ENCODE data around the gene MCTP1. TPM values are rescaled to one million over a fixed set of nuclear protein-coding genes. Genes with fewer than 3 reads are reported as not detected.
A peak's percentile ranks its signal among the peaks of the same experiment; 100 is the strongest.

The MCTP1 gene
- total RNA-seq, 1 donor from 2014 or later = 12.8 TPM

GRCh38 chr5:95084757-95085156 lies 200.1 kb downstream of the MCTP1 start:
- no peaks in the 10 kb centered on the region for H3K36me3 ChIP-seq
- intact Hi-C loops (cut with DNase I) = no loop called here

GRCh38 chr5:95083606-95084005 lies 201.3 kb downstream of the MCTP1 start:
- DNase-seq (ENCODE audit: extremely low spot score in 2 of 2) = no peak
- no peak overlapping the region for H3K27ac ChIP-seq
- no peaks in the 10 kb centered on the region for H3K36me3 ChIP-seq
- intact Hi-C loops (cut with DNase I) = no loop called here
- no peaks in the 10 kb centered on the region for H3K4me1 ChIP-seq
- no peaks in the 10 kb centered on the region for H3K27me3 ChIP-seq
- H3K4me3 ChIP-seq = no peak overlapping the region
- H3K9me3 ChIP-seq = no peaks in the 10 kb centered on the region
- no peak for TF ChIP-seq POLR2AphosphoS5 (IDR thresholded peaks at IDR 0.05; ENCODE audit: insufficient read depth in 1 of 2, low read depth in 1 of 2)
- TF ChIP-seq CTCF (IDR thresholded peaks at IDR 0.05) = no peak
- TF ChIP-seq POLR2A (IDR thresholded peaks at IDR 0.05) = no peak

More at GRCh38 chr5:95084757-95085156, 200.1 kb downstream of the MCTP1 start:
- Histone ChIP-seq H3K4me3 (no peak overlapping the region), H3K27me3 (no peaks in the 10 kb centered on the region), H3K4me1 (no peaks in the 10 kb centered on the region), H3K9me3 (no peaks in the 10 kb centered on the region), H3K27ac (no peak overlapping the region)
- DNase-seq (ENCODE audit: extremely low spot score in 2 of 2) = no peak
- TF ChIP-seq CTCF (IDR thresholded peaks at IDR 0.05) = no peak
- no peak for TF ChIP-seq POLR2AphosphoS5 (IDR thresholded peaks at IDR 0.05; ENCODE audit: insufficient read depth in 1 of 2, low read depth in 1 of 2)
- no peak for TF ChIP-seq POLR2A (IDR thresholded peaks at IDR 0.05)

- TF ChIP-seq POLR2A (IDR thresholded peaks at IDR 0.05) (no peak), CTCF (IDR thresholded peaks at IDR 0.05) (no peak)
- peak overlapping the region in 1 of 2 donors; percentile 24 for H3K4me3 ChIP-seq
- H3K27me3 ChIP-seq = no peaks in the 10 kb centered on the region
- no peaks in the 10 kb centered on the region for H3K36me3 ChIP-seq
- DNase-seq (ENCODE audit: extremely low spot score in 2 of 2) = no peak
- H3K4me1 ChIP-seq = no peaks in the 10 kb centered on the region
- H3K9me3 ChIP-seq = no peaks in the 10 kb centered on the region
- H3K27ac ChIP-seq = no peak overlapping the region
- intact Hi-C loops (cut with DNase I) = no loop called here
Measured at GRCh38 chr5:95081982-95082381, 202.9 kb downstream of the MCTP1 start.

GRCh38 chr5:95081500-95081960 lies 203.4 kb downstream of the MCTP1 start:
- Histone ChIP-seq H3K27me3 (no peaks in the 10 kb centered on the region), H3K4me1 (no peaks in the 10 kb centered on the region), H3K4me3 (peak overlapping the region in 1 of 2 donors; percentile 24), H3K36me3 (no peaks in the 10 kb centered on the region), H3K27ac (peak overlapping the region; percentile 4), H3K9me3 (no peaks in the 10 kb centered on the region)
- intact Hi-C loops (cut with DNase I) = no loop called here
- TF ChIP-seq CTCF (IDR thresholded peaks at IDR 0.05) (no peak), POLR2AphosphoS5 (IDR thresholded peaks at IDR 0.05; ENCODE audit: insufficient read depth in 1 of 2, low read depth in 1 of 2) (peak in 1 of 2 donors; percentile 83), POLR2A (IDR thresholded peaks at IDR 0.05) (peak in 1 of 2 donors; percentile 51)
- no peak for DNase-seq (ENCODE audit: extremely low spot score in 2 of 2)

- H3K36me3 ChIP-seq = no peaks in the 10 kb centered on the region
- H3K27me3 ChIP-seq = no peaks in the 10 kb centered on the region
- DNase-seq (ENCODE audit: extremely low spot score in 2 of 2) = no peak
- H3K9me3 ChIP-seq = no peaks in the 10 kb centered on the region
- intact Hi-C loops (cut with DNase I) = no loop called here
- peak overlapping the region; percentile 4 for H3K27ac ChIP-seq
- H3K4me3 ChIP-seq = peak overlapping the region in 1 of 2 donors; percentile 24
- H3K4me1 ChIP-seq = no peaks in the 10 kb centered on the region
- TF ChIP-seq POLR2A (IDR thresholded peaks at IDR 0.05) (no peak), POLR2AphosphoS5 (IDR thresholded peaks at IDR 0.05; ENCODE audit: insufficient read depth in 1 of 2, low read depth in 1 of 2) (no peak), CTCF (IDR thresholded peaks at IDR 0.05) (no peak)
Measured at GRCh38 chr5:95080441-95080840, 204.5 kb downstream of the MCTP1 start.

Data from vagina (tissue), 2 donors.